Stomach smooth muscle (tissue), 2 donors: ENCODE results near the gene VPS16.

Experiments
- H3K27ac ChIP-seq: one replicate; pipeline ENCODE4 v1.7.0; 2013; ENCODE audit warnings: mild to moderate bottlenecking, low read length, inconsistent platforms
- H3K27me3 ChIP-seq, 2 donors: one replicate each; pipeline ENCODE4 v1.7.0; 2013; ENCODE audit warnings: low read length in 2 of 2; ENCODE audit not compliant: insufficient read depth in 2 of 2, control insufficient read depth in 1 of 2
- H3K36me3 ChIP-seq, 2 donors: one replicate each; pipeline ENCODE4 v1.7.0; 2013; ENCODE audit warnings: low read length in 2 of 2; ENCODE audit not compliant: control insufficient read depth in 2 of 2, insufficient read depth in 2 of 2
- H3K4me1 ChIP-seq: one replicate; pipeline ENCODE4 v1.7.0; 2013; ENCODE audit warnings: low read length; ENCODE audit not compliant: control insufficient read depth, insufficient read depth
- H3K4me3 ChIP-seq, 2 donors: one replicate each; pipeline ENCODE4 v1.7.0; 2013; ENCODE audit warnings: low read length in 2 of 2
- H3K9ac ChIP-seq, 2 donors: one replicate each; pipeline ENCODE4 v1.7.0; 2013; ENCODE audit warnings: low read length in 2 of 2, mild to moderate bottlenecking in 1 of 2
- H3K9me3 ChIP-seq, 2 donors: one replicate each; pipeline ENCODE4 v1.7.0; 2013; ENCODE audit warnings: low read length in 2 of 2; ENCODE audit not compliant: control insufficient read depth in 2 of 2
- donor health status: healthy.
- donor health status: Pancreatic carcinoma.

The VPS16 gene

DNA sequence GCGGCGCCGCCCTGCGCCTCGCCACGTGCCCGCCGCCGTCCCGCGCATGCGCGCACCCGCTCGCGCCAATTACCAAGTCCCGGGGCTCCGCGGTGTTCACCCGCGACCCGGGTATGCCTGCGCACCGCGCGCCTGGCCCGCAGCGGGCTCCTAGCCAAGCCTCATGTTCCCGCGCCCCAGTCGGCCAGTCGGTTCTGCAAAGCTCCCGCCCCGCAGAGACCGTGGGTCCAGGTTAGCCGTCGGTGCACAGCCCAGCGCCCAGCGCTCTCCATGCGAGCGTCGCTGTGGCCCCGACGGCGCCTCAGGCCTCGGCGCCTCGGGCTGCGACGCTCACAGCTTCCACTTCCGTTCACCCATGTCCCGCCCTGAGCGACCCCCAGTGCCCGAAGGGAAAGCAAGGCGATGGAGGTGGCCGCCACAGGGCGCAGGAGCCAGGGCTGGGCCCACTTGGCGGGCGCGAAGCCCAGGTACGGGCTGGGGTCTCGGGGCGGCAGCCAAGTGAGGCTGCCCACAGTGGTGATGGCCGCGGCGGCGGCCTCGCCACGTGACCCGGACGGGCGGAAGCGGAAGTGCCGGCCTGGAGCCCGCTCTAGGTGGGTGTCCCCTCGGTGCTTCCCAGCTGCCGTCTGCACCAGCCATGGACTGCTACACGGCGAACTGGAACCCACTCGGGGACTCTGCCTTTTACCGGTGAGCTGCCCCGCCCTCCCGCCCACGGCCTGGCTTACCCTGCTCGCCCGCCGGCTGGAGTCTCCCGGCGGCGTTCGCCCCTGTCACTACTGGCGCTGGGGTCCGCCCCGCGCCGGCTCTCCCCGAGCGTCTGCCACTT, at the start of gene VPS16, which contains the start of gene PCED1A:
Gene VPS16 (plus strand): TSS at position 608 of the 829 bp plus-strand sequence. CDS start 30 bp downstream, at position 638.
Gene PCED1A (minus strand): TSS at position 518 of the 829 bp plus-strand sequence. CDS start 743 bp downstream, outside the sequence.
- H3K9me3 ChIP-seq: no peaks in the 10 kb centered on the region
- peak within 1 kb of the TSS; percentile 80 to 93 for H3K9ac ChIP-seq
- peak within 1 kb of the TSS; percentile 83 for H3K27ac ChIP-seq
- peak within 1 kb of the TSS; percentile 81 to 91 for H3K4me3 ChIP-seq
- peaks cover 0 to 11% of the 10 kb centered on the region in 2 donors for H3K36me3 ChIP-seq
- H3K27me3 ChIP-seq: no peaks in the 10 kb centered on the region
- H3K4me1 ChIP-seq: peaks cover 22% of the 10 kb centered on the region

GRCh38 chr20:2793471-2793870, 47.1 kb upstream of the VPS16 start:
- Histone ChIP-seq H3K27ac (no peak overlapping the region), H3K4me3 (no peak overlapping the region), H3K27me3 (peaks cover 6 to 16% of the 10 kb centered on the region in 2 donors), H3K36me3 (no peaks in the 10 kb centered on the region), H3K9ac (no peak overlapping the region), H3K4me1 (no peaks in the 10 kb centered on the region), H3K9me3 (no peaks in the 10 kb centered on the region)

- Histone ChIP-seq H3K9me3 (no peaks in the 10 kb centered on the region), H3K9ac (no peak overlapping the region), H3K27ac (no peak overlapping the region), H3K36me3 (no peaks in the 10 kb centered on the region), H3K4me1 (peaks cover under 1% of the 10 kb centered on the region), H3K4me3 (no peak overlapping the region), H3K27me3 (peaks cover 13 to 19% of the 10 kb centered on the region in 2 donors)
Measured at GRCh38 chr20:2794202-2794748, 46.3 kb upstream of the VPS16 start.

DNA sequence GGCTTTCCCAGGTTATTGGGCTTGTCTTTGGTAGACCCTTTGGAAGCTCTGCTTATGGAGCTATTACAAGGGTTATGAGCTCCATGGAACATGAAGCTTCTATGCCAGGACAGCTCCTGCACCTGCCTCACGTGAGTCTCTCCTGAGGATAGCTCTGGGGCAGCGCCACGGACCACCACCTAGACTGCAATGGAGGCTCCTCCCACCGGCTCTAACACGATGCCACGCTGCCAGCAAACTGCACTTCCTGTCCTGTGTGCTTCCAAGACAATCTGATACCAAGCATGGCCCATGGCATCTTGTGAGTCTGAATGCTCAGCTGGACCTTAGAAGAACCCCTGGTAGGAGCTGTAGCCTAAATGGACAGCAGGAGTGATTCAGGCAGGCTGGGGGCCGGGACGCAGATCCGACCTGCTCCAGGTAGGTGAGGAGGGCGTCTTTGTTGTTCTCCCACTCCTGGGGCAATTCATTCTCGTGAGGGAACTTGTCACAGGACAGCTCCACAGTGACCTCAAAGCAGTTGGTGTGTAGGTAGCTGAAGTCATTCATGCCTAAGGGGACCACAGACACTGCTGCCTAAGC, 45.6 kb upstream of the VPS16 start:
- no peak overlapping the region for H3K4me3 ChIP-seq
- H3K9ac ChIP-seq: no peak overlapping the region
- peaks cover 7% of the 10 kb centered on the region for H3K4me1 ChIP-seq
- H3K9me3 ChIP-seq: no peaks in the 10 kb centered on the region
- H3K27me3 ChIP-seq: peaks cover 20 to 26% of the 10 kb centered on the region in 2 donors
- H3K27ac ChIP-seq: no peak overlapping the region
- no peaks in the 10 kb centered on the region for H3K36me3 ChIP-seq

DNA sequence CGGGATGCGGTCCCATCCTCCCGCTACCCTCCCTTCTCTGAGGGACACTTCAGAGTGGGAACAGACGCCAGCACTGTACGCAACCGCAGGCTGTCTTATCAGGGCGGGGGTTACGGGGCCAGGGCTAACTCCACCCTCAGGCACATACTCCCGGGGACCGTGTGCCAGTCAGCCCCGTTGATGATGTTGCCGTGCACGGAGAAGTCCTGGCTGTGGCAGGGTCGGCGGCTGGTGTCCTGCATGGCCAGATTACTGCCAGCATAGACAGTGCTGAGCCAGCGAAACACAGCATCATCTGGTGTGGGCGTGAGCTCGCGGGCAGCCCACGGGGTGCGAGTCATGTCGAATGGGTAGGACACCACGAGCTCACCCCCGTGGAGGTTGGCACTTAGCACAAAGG, 45.1 kb upstream of the VPS16 start:
- Histone ChIP-seq H3K27me3 (peaks cover 24 to 28% of the 10 kb centered on the region in 2 donors), H3K9me3 (no peaks in the 10 kb centered on the region), H3K4me1 (peaks cover 11% of the 10 kb centered on the region), H3K36me3 (no peaks in the 10 kb centered on the region), H3K27ac (no peak overlapping the region), H3K9ac (no peak overlapping the region), H3K4me3 (no peak overlapping the region)

- Histone ChIP-seq H3K9me3 (no peaks in the 10 kb centered on the region), H3K4me1 (peaks cover 11% of the 10 kb centered on the region), H3K4me3 (no peak overlapping the region), H3K27me3 (peaks cover 30 to 33% of the 10 kb centered on the region in 2 donors), H3K9ac (no peak overlapping the region), H3K27ac (no peak overlapping the region), H3K36me3 (no peaks in the 10 kb centered on the region)
Measured at GRCh38 chr20:2796011-2796660, 44.4 kb upstream of the VPS16 start.

DNA sequence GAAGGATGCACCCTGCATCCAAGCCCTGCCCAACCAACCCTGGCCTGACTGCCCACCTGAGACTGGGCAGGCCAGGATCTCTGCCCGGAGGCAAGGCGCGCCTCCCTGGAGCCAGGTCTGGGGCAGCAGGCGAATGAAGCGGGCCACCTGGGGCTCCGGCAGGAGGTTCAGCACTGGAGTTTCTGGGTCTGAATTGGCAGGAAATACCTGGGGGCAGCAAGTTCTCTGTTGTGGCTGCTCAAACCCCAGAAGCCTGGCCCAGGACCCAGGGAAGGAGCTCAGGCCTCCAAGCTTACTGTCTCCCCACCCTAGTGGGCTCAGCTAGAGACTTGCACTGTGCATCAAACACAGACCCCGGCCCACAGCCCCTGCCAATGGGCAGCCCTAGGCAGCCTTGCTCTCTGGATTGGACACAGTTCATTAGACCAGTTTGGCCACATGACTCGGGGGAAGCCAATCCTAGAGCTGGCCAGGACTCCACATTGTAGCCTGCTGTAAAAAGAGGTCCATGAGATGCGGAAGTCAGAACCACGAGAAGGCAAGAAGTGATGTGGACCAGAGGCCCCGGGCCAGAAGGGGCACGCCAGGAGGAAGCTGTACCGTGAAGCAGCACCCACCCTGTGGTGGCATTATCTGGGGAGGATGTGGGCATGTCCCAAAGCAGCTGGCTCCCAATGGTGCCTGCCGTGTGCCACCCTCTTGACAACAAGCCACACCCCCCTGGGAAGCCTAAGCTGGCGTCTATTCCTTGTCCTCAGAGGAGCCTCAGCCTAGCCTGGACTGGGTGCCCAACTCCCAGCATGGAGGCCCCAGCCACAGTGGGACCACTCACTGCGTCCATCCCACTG, 43.2 kb upstream of the VPS16 start:
- Histone ChIP-seq H3K36me3 (no peaks in the 10 kb centered on the region), H3K4me3 (no peak overlapping the region), H3K9me3 (no peaks in the 10 kb centered on the region), H3K27me3 (peaks cover 37 to 38% of the 10 kb centered on the region in 2 donors), H3K27ac (no peak overlapping the region), H3K9ac (no peak overlapping the region), H3K4me1 (peaks cover 11% of the 10 kb centered on the region)

DNA sequence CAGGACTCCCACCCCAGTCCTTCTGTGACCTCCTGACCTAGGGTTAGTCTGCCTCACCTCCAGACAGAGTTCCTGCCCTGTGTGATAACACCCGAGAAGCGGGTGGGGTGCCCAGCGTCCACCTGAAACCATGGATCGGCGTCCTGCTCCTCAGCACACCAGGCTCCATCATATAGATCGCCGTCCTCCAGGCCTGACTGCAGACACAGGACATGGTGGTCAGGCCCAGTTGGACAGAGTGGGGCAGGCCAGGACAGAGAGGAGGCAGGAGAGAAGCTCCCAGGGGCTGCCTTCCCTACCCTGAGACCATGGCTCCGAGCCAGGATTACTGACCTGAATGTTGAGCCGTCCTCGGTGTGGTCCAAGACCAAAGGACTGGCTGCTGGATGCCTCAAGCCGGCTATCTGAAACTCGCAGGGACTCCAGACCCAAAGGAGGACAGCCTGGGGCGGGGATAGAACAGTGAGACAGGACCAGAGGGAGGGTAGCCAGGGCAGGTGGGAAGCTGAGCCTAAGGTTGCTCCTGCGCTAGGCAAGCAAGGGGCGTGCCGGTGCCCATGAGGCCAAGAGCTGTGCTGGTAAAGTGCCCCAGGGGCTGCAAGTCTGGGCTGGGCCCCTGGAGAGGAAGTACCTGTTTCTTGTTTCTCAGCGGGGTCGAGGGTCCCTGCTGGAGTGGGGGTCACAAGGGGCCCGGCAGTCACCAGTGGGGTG, 42.3 kb upstream of the VPS16 start:
- H3K36me3 ChIP-seq: no peaks in the 10 kb centered on the region
- H3K9me3 ChIP-seq: no peaks in the 10 kb centered on the region
- no peak overlapping the region for H3K4me3 ChIP-seq
- no peak overlapping the region for H3K27ac ChIP-seq
- no peak overlapping the region for H3K9ac ChIP-seq
- H3K4me1 ChIP-seq: peaks cover 11% of the 10 kb centered on the region
- H3K27me3 ChIP-seq: peaks cover 43 to 44% of the 10 kb centered on the region in 2 donors

DNA sequence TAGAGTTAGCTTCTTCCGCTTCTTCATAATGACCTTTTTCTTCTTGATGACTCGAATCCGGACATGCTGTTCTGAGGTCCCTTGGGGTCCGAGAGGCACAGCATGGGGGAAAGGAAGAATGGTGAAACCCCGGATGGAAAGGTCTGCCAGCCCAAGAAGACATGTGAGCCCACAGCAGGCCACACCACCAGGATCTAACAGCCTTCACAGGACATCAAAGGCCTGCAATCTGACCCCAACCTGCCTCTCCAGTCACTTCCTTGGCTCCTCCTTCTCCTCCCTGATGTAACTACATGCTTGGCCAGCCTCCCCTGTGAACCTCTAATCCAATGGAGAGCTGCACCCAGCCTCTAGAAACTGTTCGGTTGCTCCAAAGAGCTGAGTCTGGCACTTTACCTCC, 41.7 kb upstream of the VPS16 start:
- Histone ChIP-seq H3K27ac (no peak overlapping the region), H3K36me3 (no peaks in the 10 kb centered on the region), H3K9me3 (no peaks in the 10 kb centered on the region), H3K4me1 (peaks cover 11% of the 10 kb centered on the region), H3K9ac (no peak overlapping the region), H3K4me3 (no peak overlapping the region), H3K27me3 (peaks cover 47 to 48% of the 10 kb centered on the region in 2 donors)
